Cardiac muscle cell (in vitro differentiated cells and primary cell): ENCODE data around the gene ACSF2. TPM values are rescaled to one million over a fixed set of nuclear protein-coding genes. Genes with fewer than 3 reads are reported as not detected.
"Not testable (repeated sequence)": the region's sequence is repeated elsewhere in the genome, so short reads cannot be mapped to it uniquely, and the experiment has no call there.

ENCODE experiments used
- DNase-seq, 2 donors: peaks; one replicate each; pipeline versions ENCODE4 v3.0.0 to v3.0.0-alpha.2; 2010 to 2017; ENCODE audit warnings: low read depth in 1 of 2, low spot score in 1 of 2
- H3K27ac ChIP-seq: fragments of 200-600 bp; sonication (generic); 2 replicates; pipeline ENCODE4 v1.5.1; 2016
- H3K27me3 ChIP-seq: fragments of 200-600 bp; sonication (generic); 2 replicates; pipeline ENCODE4 v1.6.0; 2016; ENCODE audit warnings: control low read depth
- H3K36me3 ChIP-seq: fragments of 200-600 bp; sonication (generic); 2 replicates; pipeline ENCODE4 v1.5.1; 2016; ENCODE audit warnings: control low read depth
- H3K4me1 ChIP-seq: fragments of 200-600 bp; sonication (generic); 2 replicates; pipeline ENCODE4 v1.8.1; 2017; ENCODE audit warnings: low read depth, mild to moderate bottlenecking, mixed run types
- H3K4me3 ChIP-seq: fragments of 200-600 bp; sonication (generic); 2 replicates; pipeline ENCODE4 v1.5.1; 2016; ENCODE audit warnings: mild to moderate bottlenecking
- H3K9me3 ChIP-seq: fragments of 200-600 bp; sonication (generic); 2 replicates; pipeline ENCODE4 v1.5.1; 2017; ENCODE audit warnings: low read depth, mild to moderate bottlenecking, control low read depth
- polyA plus RNA-seq: library from polyadenylated mRNA; unstranded; fragments of >200 nt; fragmentation: Nextera tagmentation; extraction: Ambion mirVana; gene quantifications from 2 replicates; pipeline ENCODE4 v1.2.1, GENCODE V29; 2016
- total RNA-seq: library from RNA; depleted of rRNA; stranded (reverse); fragments of >200 nt; gene quantifications from 2 replicates; pipeline ENCODE4 v1.2.3, GENCODE V29; 2016
- TF ChIP-seq, protein P1 (sequence below): IDR thresholded peaks from 2 replicates; pipeline ENCODE4 v1.5.1; 2012; ENCODE audit warnings: low read depth, mild to moderate bottlenecking, low read length

Gene ACSF2
- total and polyA plus RNA-seq, 2 experiments from 2014 or later, result 73.3 to 177 TPM

GRCh38 chr17:50473901-50474300, 47.9 kb downstream of the ACSF2 start:
- peaks cover 5% of the 10 kb centered on the region for H3K36me3 ChIP-seq
- TF ChIP-seq, protein P1, sequence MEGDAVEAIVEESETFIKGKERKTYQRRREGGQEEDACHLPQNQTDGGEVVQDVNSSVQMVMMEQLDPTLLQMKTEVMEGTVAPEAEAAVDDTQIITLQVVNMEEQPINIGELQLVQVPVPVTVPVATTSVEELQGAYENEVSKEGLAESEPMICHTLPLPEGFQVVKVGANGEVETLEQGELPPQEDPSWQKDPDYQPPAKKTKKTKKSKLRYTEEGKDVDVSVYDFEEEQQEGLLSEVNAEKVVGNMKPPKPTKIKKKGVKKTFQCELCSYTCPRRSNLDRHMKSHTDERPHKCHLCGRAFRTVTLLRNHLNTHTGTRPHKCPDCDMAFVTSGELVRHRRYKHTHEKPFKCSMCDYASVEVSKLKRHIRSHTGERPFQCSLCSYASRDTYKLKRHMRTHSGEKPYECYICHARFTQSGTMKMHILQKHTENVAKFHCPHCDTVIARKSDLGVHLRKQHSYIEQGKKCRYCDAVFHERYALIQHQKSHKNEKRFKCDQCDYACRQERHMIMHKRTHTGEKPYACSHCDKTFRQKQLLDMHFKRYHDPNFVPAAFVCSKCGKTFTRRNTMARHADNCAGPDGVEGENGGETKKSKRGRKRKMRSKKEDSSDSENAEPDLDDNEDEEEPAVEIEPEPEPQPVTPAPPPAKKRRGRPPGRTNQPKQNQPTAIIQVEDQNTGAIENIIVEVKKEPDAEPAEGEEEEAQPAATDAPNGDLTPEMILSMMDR, result no peak
- peaks cover 2% of the 10 kb centered on the region for H3K4me1 ChIP-seq
- no peak overlapping the region for H3K4me3 ChIP-seq
- no peak overlapping the region for H3K27ac ChIP-seq
- DNase-seq, result no peak
- peaks cover 5% of the 10 kb centered on the region for H3K27me3 ChIP-seq
- no peaks in the 10 kb centered on the region for H3K9me3 ChIP-seq

DNA sequence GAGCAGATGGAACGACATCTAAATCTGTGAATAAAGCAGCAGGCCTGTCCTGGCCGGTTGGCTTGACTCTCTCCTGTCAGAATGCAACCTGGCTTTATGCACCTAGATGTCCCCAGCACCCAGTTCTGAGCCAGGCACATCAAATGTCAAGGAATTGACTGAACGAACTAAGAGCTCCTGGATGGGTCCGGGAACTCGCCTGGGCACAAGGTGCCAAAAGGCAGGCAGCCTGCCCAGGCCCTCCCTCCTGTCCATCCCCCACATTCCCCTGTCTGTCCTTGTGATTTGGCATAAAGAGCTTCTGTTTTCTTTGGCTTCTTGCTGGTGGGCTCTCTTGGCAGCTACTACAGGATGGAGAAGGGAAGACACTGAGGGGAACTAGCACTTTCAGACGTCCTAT, 48.5 kb downstream of the ACSF2 start:
- H3K36me3 ChIP-seq, result peaks cover 5% of the 10 kb centered on the region
- H3K9me3 ChIP-seq, result no peaks in the 10 kb centered on the region
- no peak overlapping the region for H3K4me3 ChIP-seq
- peak overlapping the region; percentile 4 for H3K27ac ChIP-seq
- peaks cover 2% of the 10 kb centered on the region for H3K4me1 ChIP-seq
- no peak for DNase-seq
- no peaks in the 10 kb centered on the region for H3K27me3 ChIP-seq
- TF ChIP-seq, protein P1, result no peak

DNA sequence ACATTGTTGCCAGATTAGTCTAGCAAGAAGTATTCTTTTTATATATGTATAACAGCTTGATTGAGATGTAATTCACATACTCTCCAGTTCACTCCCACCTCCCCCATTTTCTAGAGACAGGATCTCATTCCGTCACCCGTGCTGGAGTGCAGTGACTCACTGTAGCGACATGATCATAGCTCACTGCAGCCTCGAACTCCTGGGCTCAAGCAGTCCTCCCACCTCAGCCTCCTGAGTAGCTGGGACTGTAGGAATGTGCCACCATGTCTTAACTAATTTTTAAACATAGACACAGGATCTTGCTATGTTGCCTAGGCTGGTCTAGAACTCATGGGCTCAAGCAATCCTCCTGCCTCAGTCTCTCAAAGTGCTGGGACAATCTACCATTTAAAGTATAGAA, 49.3 kb downstream of the ACSF2 start:
- H3K4me3 ChIP-seq, result no peak overlapping the region
- no peaks in the 10 kb centered on the region for H3K9me3 ChIP-seq
- H3K36me3 ChIP-seq, result peaks cover 5% of the 10 kb centered on the region
- no peak overlapping the region for H3K27ac ChIP-seq
- H3K27me3 ChIP-seq, result no peaks in the 10 kb centered on the region
- no peak for DNase-seq
- peaks cover 2% of the 10 kb centered on the region for H3K4me1 ChIP-seq
- TF ChIP-seq, protein P1, result no peak

GRCh38 chr17:50475775-50476544, 49.9 kb downstream of the ACSF2 start:
- H3K36me3 ChIP-seq, H3K27ac ChIP-seq, H3K4me1 ChIP-seq, H3K27me3 ChIP-seq, DNase-seq, H3K4me3 ChIP-seq, H3K9me3 ChIP-seq: not testable (repeated sequence)

- TF ChIP-seq, protein P1, result no peak
- DNase-seq, result no peak
- Histone ChIP-seq H3K27ac (no peak overlapping the region), H3K4me1 (peaks cover 2% of the 10 kb centered on the region), H3K9me3 (no peaks in the 10 kb centered on the region), H3K4me3 (no peak overlapping the region), H3K27me3 (no peaks in the 10 kb centered on the region), H3K36me3 (peaks cover 5% of the 10 kb centered on the region)
These were observed 50.7 kb downstream of the ACSF2 start for GRCh38 chr17:50476545-50477315.

DNA sequence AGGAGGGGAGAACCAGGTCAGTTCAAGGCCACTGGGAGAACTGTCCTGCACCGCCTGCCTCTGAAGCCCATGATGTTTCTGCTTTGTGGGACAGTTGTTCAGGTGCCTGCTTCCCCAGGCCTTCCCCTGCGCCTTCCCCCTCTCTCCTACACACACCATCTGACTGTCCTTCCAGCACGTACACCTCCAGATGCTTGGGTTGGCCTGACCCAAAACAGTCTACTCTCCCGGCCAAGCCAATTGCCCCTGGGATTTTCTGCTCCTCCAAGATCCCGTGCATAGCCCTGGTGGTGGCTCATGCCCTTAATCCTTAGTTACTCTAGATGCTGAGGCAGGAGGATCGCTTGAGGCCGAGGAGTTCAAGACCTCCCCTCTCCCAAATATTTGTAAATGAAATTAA, 52.0 kb downstream of the ACSF2 start:
- Histone ChIP-seq H3K27ac (peak overlapping the region; percentile 86), H3K9me3 (no peaks in the 10 kb centered on the region), H3K4me1 (peaks cover 2% of the 10 kb centered on the region), H3K36me3 (peaks cover 1% of the 10 kb centered on the region), H3K27me3 (no peaks in the 10 kb centered on the region), H3K4me3 (no peak overlapping the region)
- DNase-seq, result no peak
- TF ChIP-seq, protein P1, result no peak
